Activated T-helper 2 cell treated with anti-CD3 and anti-CD28 coated beads, Interferon-gamma antibody, Interleukin-2, Interleukin-4, amounts not matched to agents 10 μg/mL and 5 μg/mL and 100 μg/mL, durations not matched to agents 14 hours and 24 hours and 36 hours (primary cell): ENCODE results near the gene COX20. TPM values are rescaled to one million over a fixed set of nuclear protein-coding genes. Genes with fewer than 3 reads are reported as not detected.

ENCODE experiments used
- DNase-seq: peaks from one replicate; pipeline ENCODE4 v3.0.0; 2021; ENCODE audit warnings: low spot score
- H3K27ac Mint-ChIP-seq: one replicate; pipeline ENCODE4 v1.8.0; 2021; ENCODE audit warnings: mixed read lengths
- H3K27me3 Mint-ChIP-seq: one replicate; pipeline ENCODE4 v1.8.0; 2021; ENCODE audit warnings: low read depth, mixed read lengths
- H3K36me3 Mint-ChIP-seq: one replicate; pipeline ENCODE4 v1.8.0; 2021; ENCODE audit warnings: low read depth, mixed read lengths
- H3K4me1 Mint-ChIP-seq: one replicate; pipeline ENCODE4 v1.8.0; 2021; ENCODE audit warnings: low read depth, mixed read lengths
- H3K4me3 Mint-ChIP-seq: one replicate; pipeline ENCODE4 v1.8.0; 2021; ENCODE audit warnings: low read depth, mild to moderate bottlenecking, moderate library complexity, mixed read lengths
- H3K9me3 Mint-ChIP-seq: one replicate; pipeline ENCODE4 v1.8.0; 2021; ENCODE audit warnings: mixed read lengths
- intact Hi-C: fragments of 100-400 bp; cut with micrococcal nuclease; formaldehyde crosslinking; loops from one replicate; pipeline ENCODE4 v1.15.1; 2023
- total RNA-seq: library from RNA; stranded (reverse); gene quantifications from 2 replicates; pipeline ENCODE4 v1.2.3, GENCODE V29; 2022

Gene COX20
- total RNA-seq, 1 donor from 2014 or later, result 27.1 TPM

DNA sequence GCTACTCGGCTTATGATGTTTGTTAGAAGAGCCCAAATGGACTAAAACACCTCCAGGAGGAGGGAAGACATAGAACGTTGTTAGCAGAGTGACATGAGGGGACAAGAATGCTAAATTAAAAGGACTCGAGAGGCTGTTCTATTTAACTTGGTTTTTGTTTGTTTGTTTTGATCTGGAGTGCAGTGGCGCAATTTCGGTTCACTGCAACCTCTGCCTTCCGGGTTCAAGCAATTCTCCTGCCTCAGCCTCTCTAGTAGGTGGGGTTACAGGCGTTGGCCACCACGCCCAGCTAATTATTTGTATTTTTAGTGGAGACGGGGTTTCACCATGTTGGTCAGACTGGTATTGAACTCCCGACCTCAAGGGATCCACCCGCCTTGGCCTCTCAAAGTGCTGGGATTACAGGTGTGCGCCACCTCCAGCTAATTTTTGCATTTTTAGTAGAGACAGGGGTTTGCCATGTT, 33.9 kb downstream of the COX20 start:
- Mint-ChIP-seq H3K27ac (no peak overlapping the region), H3K27me3 (peaks cover 2% of the 10 kb centered on the region), H3K36me3 (peaks cover under 1% of the 10 kb centered on the region), H3K4me3 (no peak overlapping the region), H3K9me3 (no peaks in the 10 kb centered on the region), H3K4me1 (peaks cover 16% of the 10 kb centered on the region)
- no peak for DNase-seq
- intact Hi-C loops, result loop anchor here (10.0 kb wide), 1 partner anchor 1695 kb away; the partner anchor contains the start of genes CNST and TFB2M

DNA sequence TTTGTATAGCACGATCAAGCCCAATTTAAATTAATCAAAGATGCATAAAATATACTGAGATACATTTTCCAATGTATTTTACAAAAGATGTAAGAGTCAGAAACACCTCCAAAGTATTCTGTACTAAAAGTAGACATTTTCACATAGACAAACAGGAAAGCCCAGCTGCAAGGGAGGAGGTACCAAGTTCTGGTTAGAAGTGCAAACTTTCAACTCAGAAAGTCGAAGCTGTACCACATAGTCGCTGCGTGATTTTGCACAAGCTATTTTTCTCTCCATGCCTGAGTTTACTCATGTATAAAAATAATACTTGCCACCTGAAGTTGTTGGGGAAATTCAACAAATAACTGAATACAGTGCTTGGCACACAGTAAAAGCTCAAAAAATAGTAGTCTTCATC, 34.5 kb downstream of the COX20 start:
- intact Hi-C loops, result loop anchor here (10.0 kb wide), 1 partner anchor 1695 kb away; the partner anchor contains the start of genes CNST and TFB2M
- Mint-ChIP-seq H3K36me3 (no peaks in the 10 kb centered on the region), H3K4me3 (no peak overlapping the region), H3K4me1 (peaks cover 14% of the 10 kb centered on the region), H3K27me3 (peaks cover 2% of the 10 kb centered on the region), H3K9me3 (no peaks in the 10 kb centered on the region), H3K27ac (no peak overlapping the region)
- DNase-seq, result no peak

DNA sequence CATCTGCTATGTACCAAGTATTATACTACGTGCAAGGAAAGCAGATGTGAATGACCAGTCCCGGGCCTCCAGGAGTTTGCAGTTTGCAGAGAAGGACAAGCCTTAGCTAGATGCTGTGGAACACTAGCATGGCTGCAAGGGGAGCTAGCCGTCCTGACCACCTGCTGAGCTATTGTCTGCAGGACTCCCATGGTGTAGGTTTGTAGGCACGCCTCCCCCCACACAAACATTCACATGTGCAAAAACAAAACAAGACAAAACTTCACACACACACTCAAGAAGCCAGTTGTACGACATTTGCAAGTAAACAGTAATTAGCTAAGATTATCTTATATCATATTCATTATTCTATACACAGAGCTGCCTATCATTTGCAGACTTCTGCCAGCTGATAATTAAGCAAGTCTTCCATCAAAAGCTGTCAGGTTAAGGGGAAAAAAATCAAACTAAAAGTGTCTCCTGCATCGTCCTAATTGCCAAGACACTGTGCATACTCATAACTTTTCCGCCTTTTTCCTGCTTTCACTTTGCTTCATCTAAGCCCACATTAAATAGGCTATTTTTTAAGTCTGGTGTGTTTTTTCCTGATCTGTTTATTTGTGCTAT, 39.6 kb downstream of the COX20 start:
- intact Hi-C loops, result no loop called here
- peaks cover 4% of the 10 kb centered on the region for H3K27me3 Mint-ChIP-seq
- no peak for DNase-seq
- H3K9me3 Mint-ChIP-seq, result no peaks in the 10 kb centered on the region
- H3K36me3 Mint-ChIP-seq, result no peaks in the 10 kb centered on the region
- no peak overlapping the region for H3K4me3 Mint-ChIP-seq
- H3K27ac Mint-ChIP-seq, result no peak overlapping the region
- H3K4me1 Mint-ChIP-seq, result no peaks in the 10 kb centered on the region

DNA sequence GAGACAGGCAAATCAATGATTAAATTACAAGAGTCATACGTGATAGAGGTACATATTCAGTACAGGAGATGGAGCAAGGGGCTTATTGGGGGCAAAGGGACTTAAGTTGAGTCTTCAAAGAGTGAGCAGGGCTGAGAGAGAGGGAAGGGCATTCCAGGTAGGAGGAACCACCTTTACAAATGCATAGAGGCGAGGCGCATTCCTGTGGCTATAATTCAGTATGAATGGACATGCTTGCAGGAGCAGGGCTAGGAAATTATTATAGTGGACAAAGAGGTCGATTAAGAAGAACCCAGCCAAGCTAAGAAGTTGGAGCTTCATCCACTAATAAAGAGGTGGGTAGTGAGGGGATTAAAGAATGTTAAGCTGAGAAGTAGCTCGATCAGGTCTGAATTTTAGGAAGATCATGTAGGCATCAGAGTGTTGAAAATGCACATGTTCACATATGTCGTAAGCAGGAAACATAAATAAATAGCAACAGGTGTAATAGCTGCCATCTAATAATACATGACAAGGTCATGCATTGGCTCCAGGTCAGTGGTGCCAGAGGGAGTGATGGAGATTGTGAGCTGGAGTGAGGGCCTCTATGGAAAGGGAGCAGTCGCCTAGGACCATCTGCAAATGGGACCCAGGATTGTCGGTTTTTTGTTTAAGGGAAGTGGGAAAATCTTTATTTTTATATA, 40.9 kb downstream of the COX20 start:
- no peaks in the 10 kb centered on the region for H3K36me3 Mint-ChIP-seq
- no peak for DNase-seq

DNA sequence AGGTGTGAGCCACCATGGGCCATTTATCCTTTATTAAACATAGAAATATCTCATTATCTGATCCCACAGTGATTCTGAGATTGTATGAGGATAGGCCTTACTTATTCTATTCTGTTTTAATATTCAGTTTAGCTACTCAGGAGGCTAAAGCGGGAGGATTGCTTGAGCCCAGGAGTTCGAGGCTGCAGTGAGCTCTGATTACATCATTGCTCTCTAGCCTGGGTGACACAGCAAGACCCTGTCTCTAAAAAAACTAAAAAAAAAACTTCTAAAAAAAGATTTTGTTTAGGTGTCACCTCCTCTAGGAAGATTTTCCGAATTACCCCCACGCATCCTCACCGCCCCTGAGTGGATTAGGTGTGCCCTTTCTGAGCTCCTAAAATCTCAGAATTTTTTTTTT, 43.2 kb downstream of the COX20 start:
- intact Hi-C loops, result no loop called here
- H3K27me3 Mint-ChIP-seq, result peaks cover 2% of the 10 kb centered on the region
- H3K36me3 Mint-ChIP-seq, result no peaks in the 10 kb centered on the region
- H3K4me1 Mint-ChIP-seq, result no peaks in the 10 kb centered on the region
- no peak overlapping the region for H3K27ac Mint-ChIP-seq
- no peaks in the 10 kb centered on the region for H3K9me3 Mint-ChIP-seq
- no peak for DNase-seq
- no peak overlapping the region for H3K4me3 Mint-ChIP-seq

More for the DNA sequence above, 40.9 kb downstream of the COX20 start:
- peaks cover 4% of the 10 kb centered on the region for H3K27me3 Mint-ChIP-seq
- intact Hi-C loops, result no loop called here
- no peaks in the 10 kb centered on the region for H3K4me1 Mint-ChIP-seq
- H3K9me3 Mint-ChIP-seq, result no peaks in the 10 kb centered on the region
- no peak overlapping the region for H3K27ac Mint-ChIP-seq
- H3K4me3 Mint-ChIP-seq, result no peak overlapping the region

DNA sequence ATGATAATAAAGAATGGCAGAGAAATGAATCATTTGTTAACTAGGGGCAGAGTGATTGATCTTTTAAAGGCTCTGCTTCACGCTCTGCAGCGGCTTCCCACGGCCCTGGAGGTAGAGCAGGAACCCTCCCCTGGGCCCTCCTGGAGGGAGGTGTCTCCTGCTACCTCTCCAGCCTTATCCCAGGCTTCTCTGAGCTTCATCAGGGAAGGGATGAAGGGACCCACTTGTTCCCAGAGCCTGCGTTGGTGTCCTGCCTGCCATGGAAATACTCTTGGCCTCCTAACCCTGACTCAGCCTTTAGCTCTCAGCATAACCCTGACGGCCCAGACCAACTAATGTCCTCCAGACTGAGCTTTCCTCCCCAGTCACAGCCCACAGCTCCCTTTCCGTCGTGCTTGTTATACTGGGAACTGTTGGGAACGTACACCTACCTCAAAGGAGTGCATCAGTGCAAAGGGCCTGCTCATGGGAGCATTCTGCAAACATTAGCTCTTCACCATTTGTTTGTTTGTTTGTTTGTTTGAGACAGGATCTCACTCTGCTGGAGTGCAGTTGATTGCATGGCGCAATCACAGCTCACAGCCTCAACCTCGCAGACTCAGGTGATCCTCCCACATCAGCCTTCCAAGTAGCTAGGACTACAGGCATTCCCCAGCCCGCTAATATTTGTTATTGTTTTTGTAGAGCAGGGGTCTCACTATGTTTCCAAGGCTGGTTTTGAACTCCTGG, 46.3 kb downstream of the COX20 start:
- Mint-ChIP-seq H3K27ac (no peak overlapping the region), H3K4me1 (no peaks in the 10 kb centered on the region), H3K36me3 (no peaks in the 10 kb centered on the region), H3K9me3 (no peaks in the 10 kb centered on the region), H3K27me3 (peaks cover 4% of the 10 kb centered on the region), H3K4me3 (no peak overlapping the region)
- no peak for DNase-seq
- intact Hi-C loops, result no loop called here

DNA sequence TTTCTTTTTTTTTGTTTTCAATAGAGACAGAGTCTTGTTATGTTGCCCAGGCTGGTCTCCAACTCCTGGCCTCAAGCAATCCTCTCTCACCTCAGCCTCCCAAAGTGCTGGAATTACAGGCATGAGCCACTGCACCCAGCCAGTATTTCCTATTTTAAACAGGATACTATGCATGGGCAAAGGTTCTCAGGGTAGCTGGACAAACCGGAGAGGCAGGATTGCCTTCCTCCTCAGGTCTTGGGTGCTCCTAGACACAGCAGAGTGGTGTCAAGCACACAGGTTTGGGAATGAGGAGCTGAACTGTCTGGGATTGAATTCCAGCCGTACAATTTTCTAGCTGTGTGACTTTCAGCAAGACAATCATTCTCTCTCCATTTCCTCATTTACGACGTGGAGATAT, 51.8 kb downstream of the COX20 start:
- H3K4me3 Mint-ChIP-seq, result no peak overlapping the region
- H3K27ac Mint-ChIP-seq, result no peak overlapping the region
- peaks cover 4% of the 10 kb centered on the region for H3K27me3 Mint-ChIP-seq
- DNase-seq, result no peak
- H3K4me1 Mint-ChIP-seq, result no peaks in the 10 kb centered on the region
- H3K36me3 Mint-ChIP-seq, result no peaks in the 10 kb centered on the region
- intact Hi-C loops, result no loop called here
- H3K9me3 Mint-ChIP-seq, result no peaks in the 10 kb centered on the region

DNA sequence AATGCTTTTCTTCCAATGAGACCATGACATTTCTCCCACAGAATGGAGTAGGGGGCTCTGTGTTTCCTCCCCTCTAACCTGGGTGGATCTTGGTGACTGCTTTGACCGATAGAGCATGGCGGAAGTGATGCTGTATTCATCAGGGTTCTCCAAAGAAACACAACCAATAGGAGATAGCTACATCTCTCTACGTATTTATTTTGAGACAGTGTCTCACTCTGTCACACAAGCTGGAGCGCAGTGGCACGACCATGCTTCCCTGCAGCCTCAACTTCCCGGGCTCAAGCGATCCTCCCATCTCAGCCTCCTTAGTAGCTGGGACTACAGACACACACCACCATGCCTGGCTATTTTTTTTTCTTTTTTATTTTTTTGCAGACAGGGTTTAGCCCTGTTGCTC, 58.4 kb downstream of the COX20 start:
- Mint-ChIP-seq H3K9me3 (no peaks in the 10 kb centered on the region), H3K4me3 (no peak overlapping the region), H3K36me3 (no peaks in the 10 kb centered on the region), H3K27me3 (no peaks in the 10 kb centered on the region), H3K4me1 (no peaks in the 10 kb centered on the region), H3K27ac (no peak overlapping the region)
- intact Hi-C loops, result no loop called here
- no peak for DNase-seq

Other genes with a start within 250 kb of the COX20 start
- gene DESI2, start 182.5 kb upstream of the COX20 start, total RNA-seq, result 27.4 TPM in 2 replicates
- gene HNRNPU, start 28.9 kb downstream of the COX20 start, total RNA-seq, result 569 and 589 TPM in 2 replicates